ENCODE data around the gene F11. TPM values are rescaled to one million over a fixed set of nuclear protein-coding genes. Genes with fewer than 3 reads are reported as not detected.

F11 gene
- total and polyA plus RNA-seq, 2 of the 13 experiments (the other 11 are each of a cell fraction or from before 2014, with no cell fraction given), result 35.1 to 58.0 TPM

DNA sequence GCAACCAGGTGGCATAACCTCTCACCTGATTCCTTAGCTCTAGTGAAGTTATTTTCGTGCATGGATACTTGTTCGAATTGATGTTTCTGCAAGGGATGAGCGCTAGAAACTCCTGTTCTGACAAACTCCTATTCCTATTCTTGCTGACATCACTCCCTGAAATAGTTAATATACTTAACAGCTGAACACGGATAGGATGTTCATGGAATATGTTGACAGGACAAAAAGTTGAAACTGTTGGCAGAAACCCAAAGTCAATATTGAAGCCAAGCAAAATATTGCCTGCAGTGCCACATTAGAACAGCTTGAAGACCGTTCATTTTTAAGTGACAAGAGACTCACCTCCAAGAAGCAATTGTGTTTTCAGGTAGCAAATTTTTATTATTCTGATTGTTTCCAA lies 38.8 kb upstream of the F11 start, which contains the start of gene KLKB1 (continued):
- TF ChIP-seq, protein P1, sequence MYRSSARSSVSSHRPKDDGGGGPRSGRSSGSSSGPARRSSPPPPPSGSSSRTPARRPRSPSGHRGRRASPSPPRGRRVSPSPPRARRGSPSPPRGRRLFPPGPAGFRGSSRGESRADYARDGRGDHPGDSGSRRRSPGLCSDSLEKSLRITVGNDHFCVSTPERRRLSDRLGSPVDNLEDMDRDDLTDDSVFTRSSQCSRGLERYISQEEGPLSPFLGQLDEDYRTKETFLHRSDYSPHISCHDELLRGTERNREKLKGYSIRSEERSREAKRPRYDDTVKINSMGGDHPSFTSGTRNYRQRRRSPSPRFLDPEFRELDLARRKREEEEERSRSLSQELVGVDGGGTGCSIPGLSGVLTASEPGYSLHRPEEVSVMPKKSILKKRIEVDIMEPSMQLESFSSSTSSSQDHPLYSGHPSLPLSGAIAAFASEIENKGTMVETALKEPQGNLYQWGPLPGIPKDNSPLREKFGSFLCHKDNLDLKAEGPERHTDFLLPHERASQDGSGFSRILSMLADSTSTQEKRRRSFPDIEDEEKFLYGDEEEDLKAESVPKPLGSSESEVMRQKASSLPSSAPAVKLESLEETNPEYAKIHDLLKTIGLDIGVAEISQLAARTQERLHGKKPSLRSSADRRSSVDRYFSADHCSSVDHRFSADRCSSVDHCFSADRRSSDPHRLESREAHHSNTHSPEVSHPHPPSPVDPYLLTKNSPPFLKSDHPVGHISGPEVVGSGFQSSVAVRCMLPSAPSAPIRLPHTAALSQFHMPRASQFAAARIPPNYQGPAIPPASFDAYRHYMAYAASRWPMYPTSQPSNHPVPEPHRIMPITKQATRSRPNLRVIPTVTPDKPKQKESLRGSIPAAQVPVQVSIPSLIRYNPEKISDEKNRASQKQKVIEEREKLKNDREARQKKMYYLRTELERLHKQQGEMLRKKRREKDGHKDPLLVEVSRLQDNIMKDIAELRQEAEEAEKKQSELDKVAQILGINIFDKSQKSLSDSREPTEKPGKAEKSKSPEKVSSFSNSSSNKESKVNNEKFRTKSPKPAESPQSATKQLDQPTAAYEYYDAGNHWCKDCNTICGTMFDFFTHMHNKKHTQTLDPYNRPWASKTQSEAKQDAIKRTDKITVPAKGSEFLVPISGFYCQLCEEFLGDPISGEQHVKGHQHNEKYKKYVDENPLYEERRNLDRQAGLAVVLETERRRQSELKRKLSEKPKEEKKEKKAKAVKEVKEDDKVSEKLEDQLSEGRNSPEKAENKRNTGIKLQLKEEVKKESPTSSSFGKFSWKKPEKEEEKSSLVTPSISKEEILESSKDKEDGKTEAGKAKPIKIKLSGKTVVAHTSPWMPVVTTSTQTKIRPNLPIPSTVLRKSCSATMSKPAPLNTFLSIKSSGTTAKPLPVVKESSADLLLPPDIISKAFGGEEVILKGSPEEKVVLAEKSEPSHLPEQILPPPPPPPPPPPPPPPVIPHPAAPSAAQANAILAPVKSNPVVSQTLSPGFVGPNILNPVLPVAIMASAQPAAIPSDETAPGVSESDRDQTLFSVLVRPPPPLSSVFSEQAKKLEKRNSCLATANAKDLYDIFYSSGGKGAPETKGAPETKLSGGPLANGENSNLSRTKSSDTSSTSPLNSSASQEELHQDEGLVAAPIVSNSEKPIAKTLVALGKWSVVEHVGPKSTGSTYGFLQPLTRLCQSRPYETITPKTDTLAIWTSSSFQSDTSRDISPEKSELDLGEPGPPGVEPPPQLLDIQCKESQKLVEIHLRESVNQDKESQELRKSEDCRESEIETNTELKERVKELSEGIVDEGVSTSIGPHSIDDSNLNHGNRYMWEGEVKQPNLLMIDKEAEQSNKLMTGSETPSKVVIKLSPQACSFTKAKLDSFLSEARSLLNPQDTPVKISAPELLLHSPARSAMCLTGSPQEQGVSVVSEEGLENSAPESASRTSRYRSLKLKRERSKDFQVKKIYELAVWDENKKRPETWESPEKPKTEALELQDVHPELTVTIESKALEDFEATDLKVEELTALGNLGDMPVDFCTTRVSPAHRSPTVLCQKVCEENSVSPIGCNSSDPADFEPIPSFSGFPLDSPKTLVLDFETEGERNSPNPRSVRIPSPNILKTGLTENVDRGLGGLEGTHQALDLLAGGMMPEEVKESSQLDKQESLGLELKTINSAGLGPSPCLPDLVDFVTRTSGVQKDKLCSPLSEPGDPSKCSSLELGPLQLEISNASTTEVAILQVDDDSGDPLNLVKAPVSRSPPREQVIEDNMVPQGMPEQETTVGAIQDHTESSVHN (CRISPR knock-in tag; IDR thresholded peaks at IDR 0.05), result no peak
- no peak for TF ChIP-seq TBL1XR1 (IDR thresholded peaks at IDR 0.05; ENCODE audit: borderline replicate concordance, low read length, partially characterized antibody)
- TF ChIP-seq ZNF563 (CRISPR knock-in tag; IDR thresholded peaks at IDR 0.05), result no peak
- TF ChIP-seq SAP130 (CRISPR knock-in tag; IDR thresholded peaks at IDR 0.05; ENCODE audit: low read depth), result peak; percentile 45; the same call in 1 of the 2 replicates
- TF ChIP-seq, protein P2, sequence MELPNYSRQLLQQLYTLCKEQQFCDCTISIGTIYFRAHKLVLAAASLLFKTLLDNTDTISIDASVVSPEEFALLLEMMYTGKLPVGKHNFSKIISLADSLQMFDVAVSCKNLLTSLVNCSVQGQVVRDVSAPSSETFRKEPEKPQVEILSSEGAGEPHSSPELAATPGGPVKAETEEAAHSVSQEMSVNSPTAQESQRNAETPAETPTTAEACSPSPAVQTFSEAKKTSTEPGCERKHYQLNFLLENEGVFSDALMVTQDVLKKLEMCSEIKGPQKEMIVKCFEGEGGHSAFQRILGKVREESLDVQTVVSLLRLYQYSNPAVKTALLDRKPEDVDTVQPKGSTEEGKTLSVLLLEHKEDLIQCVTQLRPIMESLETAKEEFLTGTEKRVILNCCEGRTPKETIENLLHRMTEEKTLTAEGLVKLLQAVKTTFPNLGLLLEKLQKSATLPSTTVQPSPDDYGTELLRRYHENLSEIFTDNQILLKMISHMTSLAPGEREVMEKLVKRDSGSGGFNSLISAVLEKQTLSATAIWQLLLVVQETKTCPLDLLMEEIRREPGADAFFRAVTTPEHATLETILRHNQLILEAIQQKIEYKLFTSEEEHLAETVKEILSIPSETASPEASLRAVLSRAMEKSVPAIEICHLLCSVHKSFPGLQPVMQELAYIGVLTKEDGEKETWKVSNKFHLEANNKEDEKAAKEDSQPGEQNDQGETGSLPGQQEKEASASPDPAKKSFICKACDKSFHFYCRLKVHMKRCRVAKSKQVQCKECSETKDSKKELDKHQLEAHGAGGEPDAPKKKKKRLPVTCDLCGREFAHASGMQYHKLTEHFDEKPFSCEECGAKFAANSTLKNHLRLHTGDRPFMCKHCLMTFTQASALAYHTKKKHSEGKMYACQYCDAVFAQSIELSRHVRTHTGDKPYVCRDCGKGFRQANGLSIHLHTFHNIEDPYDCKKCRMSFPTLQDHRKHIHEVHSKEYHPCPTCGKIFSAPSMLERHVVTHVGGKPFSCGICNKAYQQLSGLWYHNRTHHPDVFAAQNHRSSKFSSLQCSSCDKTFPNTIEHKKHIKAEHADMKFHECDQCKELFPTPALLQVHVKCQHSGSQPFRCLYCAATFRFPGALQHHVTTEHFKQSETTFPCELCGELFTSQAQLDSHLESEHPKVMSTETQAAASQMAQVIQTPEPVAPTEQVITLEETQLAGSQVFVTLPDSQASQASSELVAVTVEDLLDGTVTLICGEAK (IDR thresholded peaks at IDR 0.05), result no peak
- TF ChIP-seq, protein P2 (CRISPR knock-in tag; IDR thresholded peaks at IDR 0.05), result peak; percentile 31; the same call in 1 of the 2 replicates
- no peak for TF ChIP-seq JUND (CRISPR knock-in tag; IDR thresholded peaks at IDR 0.05)
- TF ChIP-seq TP53 (CRISPR knock-in tag; conservative IDR thresholded peaks at IDR 0.05), result no peak
- TF ChIP-seq, protein P3, sequence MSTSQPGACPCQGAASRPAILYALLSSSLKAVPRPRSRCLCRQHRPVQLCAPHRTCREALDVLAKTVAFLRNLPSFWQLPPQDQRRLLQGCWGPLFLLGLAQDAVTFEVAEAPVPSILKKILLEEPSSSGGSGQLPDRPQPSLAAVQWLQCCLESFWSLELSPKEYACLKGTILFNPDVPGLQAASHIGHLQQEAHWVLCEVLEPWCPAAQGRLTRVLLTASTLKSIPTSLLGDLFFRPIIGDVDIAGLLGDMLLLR (CRISPR knock-in tag; IDR thresholded peaks at IDR 0.05), result no peak
- TF ChIP-seq, protein P4, sequence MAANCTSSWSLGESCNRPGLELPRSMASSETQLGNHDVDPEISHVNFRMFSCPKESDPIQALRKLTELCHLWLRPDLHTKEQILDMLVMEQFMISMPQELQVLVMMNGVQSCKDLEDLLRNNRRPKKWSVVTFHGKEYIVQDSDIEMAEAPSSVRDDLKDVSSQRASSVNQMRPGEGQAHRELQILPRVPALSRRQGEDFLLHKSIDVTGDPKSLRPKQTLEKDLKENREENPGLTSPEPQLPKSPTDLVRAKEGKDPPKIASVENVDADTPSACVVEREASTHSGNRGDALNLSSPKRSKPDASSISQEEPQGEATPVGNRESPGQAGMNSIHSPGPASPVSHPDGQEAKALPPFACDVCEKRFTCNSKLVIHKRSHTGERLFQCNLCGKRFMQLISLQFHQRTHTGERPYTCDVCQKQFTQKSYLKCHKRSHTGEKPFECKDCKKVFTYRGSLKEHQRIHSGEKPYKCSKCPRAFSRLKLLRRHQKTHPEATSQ (CRISPR knock-in tag; IDR thresholded peaks at IDR 0.05; ENCODE audit: borderline replicate concordance), result no peak

Measured in HepG2 (cell line).